Endothelial cell (in vitro differentiated cells): ENCODE measurements around the gene ACP2. TPM values are rescaled to one million over a fixed set of nuclear protein-coding genes. Genes with fewer than 3 reads are reported as not detected.
A peak's percentile ranks its signal among the peaks of the same experiment; 100 is the strongest.

Experiments
- DNase-seq: peaks from one replicate; pipeline ENCODE4 v3.0.0; 2021; ENCODE audit warnings: low spot score
- H3K27ac Mint-ChIP-seq: one replicate; pipeline ENCODE4 v1.8.0; 2021; ENCODE audit warnings: mixed read lengths, inconsistent platforms; ENCODE audit not compliant: unreplicated experiment
- H3K27me3 Mint-ChIP-seq: one replicate; pipeline ENCODE4 v1.8.0; 2021; ENCODE audit warnings: mild to moderate bottlenecking, moderate library complexity, mixed read lengths, inconsistent platforms; ENCODE audit not compliant: unreplicated experiment
- H3K36me3 Mint-ChIP-seq: one replicate; pipeline ENCODE4 v1.8.0; 2021; ENCODE audit warnings: mild to moderate bottlenecking, low read depth, mixed read lengths, inconsistent platforms; ENCODE audit not compliant: unreplicated experiment
- H3K4me1 Mint-ChIP-seq: one replicate; pipeline ENCODE4 v1.8.0; 2021; ENCODE audit warnings: mild to moderate bottlenecking, mixed read lengths, inconsistent platforms; ENCODE audit not compliant: unreplicated experiment
- H3K4me3 Mint-ChIP-seq: one replicate; pipeline ENCODE4 v1.8.0; 2021; ENCODE audit warnings: mild to moderate bottlenecking, mixed read lengths, inconsistent platforms; ENCODE audit not compliant: unreplicated experiment
- H3K9me3 Mint-ChIP-seq: one replicate; pipeline ENCODE4 v1.8.0; 2021; ENCODE audit warnings: mixed read lengths, inconsistent platforms; ENCODE audit not compliant: unreplicated experiment
- CTCF ChIP-seq: fragments of 200-600 bp; sonication (generic); IDR thresholded peaks from one replicate; pipeline ENCODE4 v1.5.0; 2021; ENCODE audit warnings: antibody characterized with exemption; ENCODE audit not compliant: unreplicated experiment
- total RNA-seq: library from RNA; stranded (reverse); fragmentation: NEBNext Ultra II Directional; extraction: Animal tissue kit (Norgen Biotek cat#: 25700); gene quantifications from one replicate; pipeline ENCODE4 v1.2.1, GENCODE V29; 2021; ENCODE audit not compliant: unreplicated experiment

ACP2 gene
- total RNA-seq, 1 donor from 2014 or later, result 52.3 TPM

GRCh38 chr11:47239852-47240251 is 8.8 kb downstream of the ACP2 start:
- peaks cover 16% of the 10 kb centered on the region for H3K4me1 Mint-ChIP-seq
- TF ChIP-seq CTCF, result no peak
- no peak overlapping the region for H3K27ac Mint-ChIP-seq
- no peak for DNase-seq
- peaks cover 50% of the 10 kb centered on the region for H3K36me3 Mint-ChIP-seq
- peaks cover 12% of the 10 kb centered on the region for H3K27me3 Mint-ChIP-seq
- no peaks in the 10 kb centered on the region for H3K9me3 Mint-ChIP-seq
- H3K4me3 Mint-ChIP-seq, result no peak overlapping the region

- no peak for TF ChIP-seq CTCF
- Mint-ChIP-seq H3K4me3 (no peak overlapping the region), H3K27ac (no peak overlapping the region), H3K36me3 (peaks cover 24% of the 10 kb centered on the region), H3K27me3 (peaks cover 5% of the 10 kb centered on the region), H3K9me3 (no peaks in the 10 kb centered on the region), H3K4me1 (peaks cover 13% of the 10 kb centered on the region)
- DNase-seq, result no peak
Observed at GRCh38 chr11:47236482-47236881, 12.1 kb downstream of the ACP2 start.

- no peak for TF ChIP-seq CTCF
- Mint-ChIP-seq H3K27me3 (peaks cover 4% of the 10 kb centered on the region), H3K36me3 (peaks cover 19% of the 10 kb centered on the region), H3K9me3 (no peaks in the 10 kb centered on the region), H3K27ac (no peak overlapping the region), H3K4me3 (peak overlapping the region; percentile 74), H3K4me1 (peaks cover 13% of the 10 kb centered on the region)
- DNase-seq, result no peak
Observed at GRCh38 chr11:47235163-47235562, 13.5 kb downstream of the ACP2 start.

GRCh38 chr11:47234669-47235100 is 13.9 kb downstream of the ACP2 start:
- H3K27me3 Mint-ChIP-seq, result peaks cover 4% of the 10 kb centered on the region
- no peak for DNase-seq
- peak overlapping the region; percentile 23 for H3K4me3 Mint-ChIP-seq
- no peak overlapping the region for H3K27ac Mint-ChIP-seq
- H3K36me3 Mint-ChIP-seq, result peaks cover 15% of the 10 kb centered on the region
- TF ChIP-seq CTCF, result no peak
- H3K4me1 Mint-ChIP-seq, result peaks cover 13% of the 10 kb centered on the region
- no peaks in the 10 kb centered on the region for H3K9me3 Mint-ChIP-seq

GRCh38 chr11:47233989-47234668 is 14.5 kb downstream of the ACP2 start:
- DNase-seq, result peak; percentile 27
- H3K36me3 Mint-ChIP-seq, result peaks cover 15% of the 10 kb centered on the region
- H3K4me3 Mint-ChIP-seq, result no peak overlapping the region
- H3K9me3 Mint-ChIP-seq, result no peaks in the 10 kb centered on the region
- H3K27ac Mint-ChIP-seq, result no peak overlapping the region
- peaks cover 6% of the 10 kb centered on the region for H3K27me3 Mint-ChIP-seq
- TF ChIP-seq CTCF, result no peak
- H3K4me1 Mint-ChIP-seq, result peaks cover 13% of the 10 kb centered on the region
